ENCODE results near the gene CYP4F8.
"Not testable (repeated sequence)": the region's sequence is repeated elsewhere in the genome, so short reads cannot be mapped to it uniquely, and the experiment has no call there.

The CYP4F8 gene

GRCh38 chr19:15584095-15584494, 30.9 kb upstream of the CYP4F8 start:
- TF ChIP-seq CTCF (IDR thresholded peaks at IDR 0.05; ENCODE audit: insufficient read depth, low read depth, low read length, missing control alignments), result no peak
- no peak overlapping the region for H3K4me3 ChIP-seq (ENCODE audit: low read length)
- DNase-seq (ENCODE audit: low read depth), result no peak

- TF ChIP-seq CTCF (IDR thresholded peaks at IDR 0.05; ENCODE audit: insufficient read depth, low read depth, low read length, missing control alignments), result peak; percentile 75
- no peak overlapping the region for H3K4me3 ChIP-seq (ENCODE audit: low read length)
- peak; percentile 33 for DNase-seq (ENCODE audit: low read depth)
These were observed 30.4 kb upstream of the CYP4F8 start for GRCh38 chr19:15584541-15585115.

GRCh38 chr19:15587663-15588062, 27.4 kb upstream of the CYP4F8 start:
- no peak for TF ChIP-seq CTCF (IDR thresholded peaks at IDR 0.05; ENCODE audit: insufficient read depth, low read depth, low read length, missing control alignments)
- H3K4me3 ChIP-seq (ENCODE audit: low read length), result no peak overlapping the region
- DNase-seq (ENCODE audit: low read depth), result no peak

- TF ChIP-seq CTCF (IDR thresholded peaks at IDR 0.05; ENCODE audit: insufficient read depth, low read depth, low read length, missing control alignments), result no peak
- DNase-seq (ENCODE audit: low read depth), result no peak
- no peak overlapping the region for H3K4me3 ChIP-seq (ENCODE audit: low read length)
These were observed 26.8 kb upstream of the CYP4F8 start for GRCh38 chr19:15588265-15588664.

- DNase-seq (ENCODE audit: low read depth), result no peak
- H3K4me3 ChIP-seq (ENCODE audit: low read length), result no peak overlapping the region
- TF ChIP-seq CTCF (IDR thresholded peaks at IDR 0.05; ENCODE audit: insufficient read depth, low read depth, low read length, missing control alignments), result no peak
These were observed 25.1 kb upstream of the CYP4F8 start for GRCh38 chr19:15589760-15590451.

- no peak for DNase-seq (ENCODE audit: low read depth)
- TF ChIP-seq CTCF (IDR thresholded peaks at IDR 0.05; ENCODE audit: insufficient read depth, low read depth, low read length, missing control alignments), result no peak
- no peak overlapping the region for H3K4me3 ChIP-seq (ENCODE audit: low read length)
These were observed 23.2 kb upstream of the CYP4F8 start for GRCh38 chr19:15591796-15592195.

- not testable (repeated sequence) for DNase-seq (ENCODE audit: low read depth); H3K4me3 ChIP-seq (ENCODE audit: low read length)
These were observed 22.5 kb upstream of the CYP4F8 start for GRCh38 chr19:15592506-15592905.

- not testable (repeated sequence) for DNase-seq (ENCODE audit: low read depth)
These were observed 21.3 kb upstream of the CYP4F8 start for GRCh38 chr19:15593766-15594165.

More at GRCh38 chr19:15593766-15594165, 21.3 kb upstream of the CYP4F8 start:
- H3K4me3 ChIP-seq (ENCODE audit: low read length), result not testable (repeated sequence)
